Activated B cell treated with CpG ODN at 0.5 μM for 24 hours (primary cell): Measurements from ENCODE around the gene SRGAP1. TPM values are rescaled to one million over a fixed set of nuclear protein-coding genes. Genes with fewer than 3 reads are reported as not detected.

Source experiments
- ATAC-seq: fragments of 200-7000 bp; cut with Tn5 transposase; one replicate; pipeline ENCODE4 v1.10.0; 2021; ENCODE audit warnings: low read depth, mild to moderate bottlenecking, moderate library complexity
- CTCF ChIA-PET: fragments of 350-600 bp; sonication (Branson Sonifier 250); formaldehyde crosslinking; loops from one replicate; lab custom pipeline; 2021; ENCODE audit warnings: antibody characterized with exemption; lab: Charles Lee
- POLR2A ChIA-PET: fragments of 350-600 bp; sonication (Branson Sonifier 250); formaldehyde crosslinking; loops from one replicate; lab custom pipeline; 2021; ENCODE audit warnings: antibody characterized with exemption; lab: Charles Lee
- DNase-seq: peaks from one replicate; pipeline ENCODE4 v3.0.0; 2022
- H3K27ac Mint-ChIP-seq: one replicate; pipeline ENCODE4 v1.8.0; 2020; ENCODE audit warnings: mixed read lengths
- H3K27me3 Mint-ChIP-seq: one replicate; pipeline ENCODE4 v1.8.0; 2021; ENCODE audit warnings: mixed read lengths
- H3K36me3 Mint-ChIP-seq: one replicate; pipeline ENCODE4 v1.8.0; 2021; ENCODE audit warnings: low read depth, mixed read lengths
- H3K4me1 Mint-ChIP-seq: one replicate; pipeline ENCODE4 v1.8.0; 2021; ENCODE audit warnings: mixed read lengths
- H3K4me3 Mint-ChIP-seq: one replicate; pipeline ENCODE4 v1.8.0; 2020; ENCODE audit warnings: mild to moderate bottlenecking, mixed read lengths
- H3K9me3 Mint-ChIP-seq: one replicate; pipeline ENCODE4 v1.8.0; 2020; ENCODE audit warnings: mixed read lengths
- CTCF ChIP-seq: fragments of 200-600 bp; IDR thresholded peaks from one replicate; pipeline ENCODE4 v1.8.0; 2022; ENCODE audit warnings: antibody characterized with exemption, mild to moderate bottlenecking
- intact Hi-C: fragments of 100-400 bp; cut with micrococcal nuclease; formaldehyde crosslinking; loops from one replicate; pipeline ENCODE4 v1.15.1; 2024
- total RNA-seq: library from RNA; stranded (reverse); gene quantifications from 2 replicates; pipeline ENCODE4 v1.2.3, GENCODE V29; 2022

Gene SRGAP1
- total RNA-seq, 1 donor from 2014 or later, result 1.1 TPM

DNA sequence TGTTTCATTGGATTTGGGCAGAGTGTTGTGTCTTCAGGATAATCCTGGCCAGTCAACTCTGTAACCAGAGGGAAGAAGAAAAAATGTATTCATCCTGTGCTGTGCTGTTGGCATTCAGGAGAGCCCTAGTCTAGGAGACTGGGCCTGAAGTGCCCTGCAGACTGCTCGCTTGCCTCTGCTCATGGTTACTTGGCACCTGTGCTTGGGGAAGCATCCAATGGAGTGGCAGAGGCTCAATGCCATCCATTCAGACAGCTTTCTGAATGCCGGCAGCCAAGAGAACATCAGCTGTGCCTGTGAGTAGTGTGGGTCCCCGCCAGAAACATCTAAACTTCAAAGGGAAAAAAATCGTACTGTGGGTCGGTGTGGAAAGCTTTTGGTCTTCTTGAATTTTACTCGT lies 124.2 kb downstream of the SRGAP1 start:
- H3K27ac Mint-ChIP-seq, result no peak overlapping the region
- intact Hi-C loops, result no loop called here
- H3K9me3 Mint-ChIP-seq, result no peaks in the 10 kb centered on the region
- no peaks in the 10 kb centered on the region for H3K36me3 Mint-ChIP-seq
- no peaks in the 10 kb centered on the region for H3K4me1 Mint-ChIP-seq
- peaks cover 5% of the 10 kb centered on the region for H3K27me3 Mint-ChIP-seq
- ATAC-seq, result no peak
- no peak for TF ChIP-seq CTCF
- ChIA-PET CTCF (no interaction called here), POLR2A (no interaction called here)
- no peak for DNase-seq
- H3K4me3 Mint-ChIP-seq, result no peak overlapping the region

DNA sequence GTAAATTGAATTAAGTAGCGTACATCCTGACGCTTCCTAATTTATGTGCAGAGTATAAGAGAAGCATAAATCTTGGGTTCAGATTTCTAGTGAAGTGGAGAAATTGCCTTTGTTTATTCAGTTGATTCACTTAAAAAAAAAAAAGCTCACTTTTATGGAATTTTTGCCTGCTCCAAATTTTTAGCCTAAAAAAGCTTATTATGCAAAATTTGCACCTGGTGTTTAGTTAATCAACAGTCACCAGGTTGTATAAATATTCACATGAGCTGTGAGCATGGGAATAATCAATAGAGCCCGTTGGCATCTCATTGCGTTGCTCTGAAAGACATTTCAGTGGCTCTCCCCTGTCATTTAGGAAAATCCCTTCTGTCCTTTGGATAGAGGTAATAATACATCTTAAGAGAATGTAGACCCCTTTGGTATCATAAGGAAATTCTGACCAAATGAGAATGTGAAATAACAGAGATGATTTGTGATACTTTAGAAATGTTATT lies 132.4 kb downstream of the SRGAP1 start:
- ATAC-seq (no peak), DNase-seq (no peak)
- Mint-ChIP-seq H3K4me1 (no peaks in the 10 kb centered on the region), H3K27ac (no peak overlapping the region), H3K36me3 (no peaks in the 10 kb centered on the region), H3K9me3 (no peaks in the 10 kb centered on the region), H3K4me3 (no peak overlapping the region), H3K27me3 (no peaks in the 10 kb centered on the region)
- ChIA-PET CTCF (no interaction called here), POLR2A (no interaction called here)
- no peak for TF ChIP-seq CTCF
- intact Hi-C loops, result no loop called here

- no peaks in the 10 kb centered on the region for H3K27me3 Mint-ChIP-seq
- CTCF ChIA-PET, result no interaction called here
- H3K36me3 Mint-ChIP-seq, result no peaks in the 10 kb centered on the region
- no peak overlapping the region for H3K4me3 Mint-ChIP-seq
- no peak overlapping the region for H3K27ac Mint-ChIP-seq
- ATAC-seq, result no peak
- no peak for DNase-seq
- POLR2A ChIA-PET, result no interaction called here
- intact Hi-C loops, result no loop called here
- H3K9me3 Mint-ChIP-seq, result no peaks in the 10 kb centered on the region
- no peaks in the 10 kb centered on the region for H3K4me1 Mint-ChIP-seq
- no peak for TF ChIP-seq CTCF
Observed at GRCh38 chr12:63977441-63977840, 132.9 kb downstream of the SRGAP1 start.

DNA sequence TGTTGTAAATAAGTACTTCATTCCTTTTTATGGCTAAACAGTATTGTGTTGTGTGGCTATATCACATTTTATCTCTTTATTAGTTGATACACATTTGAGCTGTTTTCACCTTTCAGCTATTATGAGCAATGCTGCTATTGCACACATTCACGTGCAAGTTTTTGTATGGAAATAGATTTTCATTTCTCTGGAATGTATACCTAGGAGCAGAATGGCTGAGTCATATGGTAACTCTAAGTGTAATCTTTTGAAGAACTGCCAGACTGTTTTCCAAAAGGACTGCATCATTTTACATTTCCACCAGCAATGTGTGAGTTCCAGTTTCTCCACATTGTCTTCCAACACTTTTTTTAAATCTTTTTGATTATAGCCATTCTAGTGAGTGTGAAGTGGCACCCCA lies 134.0 kb downstream of the SRGAP1 start:
- intact Hi-C loops, result no loop called here

DNA sequence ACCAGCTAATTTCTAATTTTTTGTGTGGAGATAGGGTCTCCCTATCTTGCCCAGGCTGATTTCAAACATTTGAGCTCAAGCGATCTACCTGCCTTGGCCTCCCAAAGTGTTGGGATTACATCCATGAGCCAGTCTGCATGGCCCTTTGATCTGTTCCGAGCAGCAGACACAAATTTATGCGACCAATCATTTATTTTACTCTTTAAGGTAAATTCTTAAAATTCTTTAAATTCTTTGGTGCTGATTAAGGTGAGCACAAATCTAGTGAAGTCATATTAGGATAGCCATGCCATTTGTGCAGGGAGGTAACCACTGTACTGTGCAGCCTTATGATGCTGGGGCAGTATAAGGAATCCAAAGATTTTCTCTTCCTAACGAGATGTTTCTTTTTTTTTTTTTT lies 135.7 kb downstream of the SRGAP1 start:
- intact Hi-C loops, result no loop called here
- POLR2A ChIA-PET, result no interaction called here
- Mint-ChIP-seq H3K27ac (no peak overlapping the region), H3K36me3 (no peaks in the 10 kb centered on the region), H3K27me3 (no peaks in the 10 kb centered on the region), H3K4me1 (no peaks in the 10 kb centered on the region), H3K4me3 (no peak overlapping the region), H3K9me3 (no peaks in the 10 kb centered on the region)
- no peak for TF ChIP-seq CTCF
- CTCF ChIA-PET, result no interaction called here
- no peak for ATAC-seq
- DNase-seq, result no peak

More for the DNA sequence above, 134.0 kb downstream of the SRGAP1 start:
- CTCF ChIA-PET, result no interaction called here
- H3K27ac Mint-ChIP-seq, result no peak overlapping the region
- TF ChIP-seq CTCF, result no peak
- DNase-seq (no peak), ATAC-seq (no peak)
- POLR2A ChIA-PET, result no interaction called here
- H3K27me3 Mint-ChIP-seq, result no peaks in the 10 kb centered on the region
- H3K4me1 Mint-ChIP-seq, result no peaks in the 10 kb centered on the region
- H3K9me3 Mint-ChIP-seq, result no peaks in the 10 kb centered on the region
- no peaks in the 10 kb centered on the region for H3K36me3 Mint-ChIP-seq
- H3K4me3 Mint-ChIP-seq, result no peak overlapping the region
